ENCODE data around the gene KDM5B.

Gene KDM5B

GRCh38 chr1:202688401-202688800 is 119.8 kb downstream of the KDM5B start:
- DNase-seq (ENCODE audit: extremely low read depth in 1 of 2, low read depth in 1 of 2): no peak

DNA sequence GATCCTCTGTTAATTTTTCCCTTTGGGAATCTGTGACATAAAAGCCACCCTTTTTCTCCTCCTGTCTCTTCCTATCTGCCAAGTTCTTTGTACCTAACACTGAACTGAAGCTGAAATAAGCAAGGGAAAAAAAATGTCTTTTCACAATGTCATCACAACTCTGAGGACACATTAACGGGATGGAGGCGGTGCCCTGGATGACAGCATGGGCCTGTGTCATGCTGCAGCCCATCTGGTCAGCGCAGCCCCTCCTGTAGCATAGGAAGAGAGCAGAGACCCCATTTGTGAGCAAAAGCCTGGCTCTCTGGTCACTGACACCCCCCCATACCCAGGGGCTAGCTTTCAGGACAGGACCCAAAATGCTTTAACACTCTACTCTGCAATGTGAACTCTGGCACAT is 120.4 kb downstream of the KDM5B start:
- DNase-seq (ENCODE audit: extremely low read depth in 1 of 2, low read depth in 1 of 2): no peak

DNA sequence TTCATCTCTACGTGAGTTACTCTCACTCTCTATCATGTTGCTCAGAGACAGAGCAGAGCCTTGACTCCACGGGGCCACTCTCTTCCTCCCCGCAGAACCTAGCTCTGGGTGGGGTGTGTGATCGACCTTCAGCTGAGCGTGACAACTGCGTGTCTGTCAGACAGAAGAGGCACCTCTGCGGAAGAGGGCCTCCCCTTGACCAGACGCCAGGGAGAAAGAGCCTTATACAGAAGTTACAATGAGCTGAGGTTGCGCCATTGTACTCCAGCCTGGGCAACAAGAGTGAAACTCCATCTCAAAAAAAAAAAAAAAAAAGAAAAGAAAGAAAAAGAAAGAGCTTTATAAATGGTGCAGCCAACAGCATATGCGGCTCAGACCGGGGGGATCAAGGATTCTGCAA is 120.9 kb downstream of the KDM5B start:
- DNase-seq (ENCODE audit: extremely low read depth in 1 of 2, low read depth in 1 of 2): no peak

GRCh38 chr1:202685641-202686040 is 122.6 kb downstream of the KDM5B start:
- DNase-seq (ENCODE audit: extremely low read depth in 1 of 2, low read depth in 1 of 2): no peak

- DNase-seq (ENCODE audit: extremely low read depth in 1 of 2, low read depth in 1 of 2): no peak
These were observed 123.5 kb downstream of the KDM5B start for GRCh38 chr1:202684716-202685115.

GRCh38 chr1:202683029-202683428 is 125.2 kb downstream of the KDM5B start:
- DNase-seq (ENCODE audit: extremely low read depth in 1 of 2, low read depth in 1 of 2): no peak

GRCh38 chr1:202682477-202682876 is 125.7 kb downstream of the KDM5B start:
- DNase-seq (ENCODE audit: extremely low read depth in 1 of 2, low read depth in 1 of 2): no peak

DNA sequence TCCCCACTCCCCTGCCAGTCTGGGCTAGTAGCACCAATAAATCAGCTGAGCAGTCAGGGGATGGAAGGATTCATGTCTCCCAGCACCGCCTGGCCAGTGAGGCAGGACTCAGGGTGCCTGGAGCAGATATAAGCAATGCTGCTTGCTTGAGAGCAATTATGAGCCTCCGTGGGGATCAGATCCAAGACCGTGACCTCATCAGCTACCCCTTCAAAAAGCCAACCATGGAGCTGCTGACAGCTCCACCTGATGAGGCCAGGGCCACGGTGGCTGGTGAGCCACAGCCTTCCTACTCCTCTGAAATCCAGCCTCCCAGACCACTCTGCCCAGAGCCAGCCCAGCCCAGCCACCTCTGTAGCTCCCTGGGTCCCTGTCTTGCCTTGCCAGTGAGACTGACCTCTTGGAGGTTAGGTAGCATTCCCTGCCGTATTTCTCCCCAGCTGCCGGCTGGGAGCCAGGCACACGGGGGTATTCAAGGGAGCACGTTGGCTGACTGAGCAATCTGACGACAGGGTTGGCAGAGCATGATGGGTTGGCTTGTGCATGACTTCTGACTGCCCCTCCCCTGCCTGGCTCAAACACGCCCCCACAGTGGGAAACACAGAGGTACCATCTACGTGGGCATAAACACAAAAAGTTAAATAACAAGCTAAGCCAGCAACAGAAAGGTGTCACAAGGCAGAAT is 126.3 kb downstream of the KDM5B start:
- no peak for DNase-seq (ENCODE audit: extremely low read depth in 1 of 2, low read depth in 1 of 2)

GRCh38 chr1:202680586-202681352 is 127.5 kb downstream of the KDM5B start:
- no peak for DNase-seq (ENCODE audit: extremely low read depth in 1 of 2, low read depth in 1 of 2)

DNA sequence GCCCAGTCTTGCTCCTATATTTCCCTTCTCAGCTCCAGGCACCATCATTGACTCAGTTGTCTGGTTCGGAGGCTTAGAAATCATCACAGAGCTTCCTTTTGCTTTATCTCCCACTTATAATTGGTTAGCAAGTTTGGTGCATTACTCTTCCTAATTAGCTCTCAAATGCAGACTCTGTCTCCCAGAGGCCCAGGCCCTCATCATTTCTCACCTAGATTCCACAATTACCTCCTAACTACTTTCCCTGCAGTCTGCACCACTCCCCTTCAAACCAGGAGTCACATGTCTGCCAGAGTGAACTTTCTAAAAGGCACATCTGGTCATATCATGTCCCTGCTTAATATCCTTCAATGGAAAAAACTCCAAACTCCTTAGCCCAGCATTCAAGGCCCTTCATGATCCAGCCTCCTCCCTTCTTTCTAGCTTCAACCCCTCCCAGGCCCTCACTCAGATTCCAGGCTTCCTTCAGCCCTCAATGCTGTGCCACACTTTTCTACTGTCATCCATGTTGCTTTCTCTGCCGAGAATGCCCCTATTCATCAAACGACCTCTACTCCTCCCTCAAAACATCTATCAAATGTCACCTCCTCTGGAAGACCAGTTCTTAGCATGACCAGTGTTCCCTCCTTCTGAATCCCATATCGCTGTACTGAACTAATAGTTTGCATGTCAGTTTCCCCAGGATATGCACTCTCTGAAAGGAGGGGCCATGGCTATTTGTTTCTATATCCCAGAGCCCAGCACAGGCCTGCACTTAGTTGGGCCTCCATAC is 128.6 kb downstream of the KDM5B start:
- no peak for DNase-seq (ENCODE audit: extremely low read depth in 1 of 2, low read depth in 1 of 2)

DNA sequence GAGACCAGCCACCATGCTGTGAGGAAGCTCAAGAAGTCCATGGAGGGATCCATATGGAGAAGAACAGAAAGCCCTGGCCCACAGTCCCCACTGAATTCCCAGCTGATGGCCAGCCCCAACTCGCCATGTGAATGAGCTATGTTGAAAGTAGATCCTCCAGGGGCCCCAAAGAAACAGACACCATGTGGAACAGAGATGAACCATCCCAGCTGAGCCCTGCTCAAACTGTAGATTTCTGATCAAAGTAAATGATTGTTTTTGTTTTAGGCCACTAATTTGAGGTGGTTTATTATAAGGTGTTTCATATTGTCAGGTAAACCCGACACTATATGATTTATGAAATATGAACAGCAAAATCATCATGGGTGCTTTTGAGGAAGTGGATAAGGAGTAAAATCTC is 130.8 kb downstream of the KDM5B start:
- no peak for DNase-seq (ENCODE audit: extremely low read depth in 1 of 2, low read depth in 1 of 2)

Measured in activated CD8-positive, alpha-beta memory T cell treated with anti-CD3 and anti-CD28 coated beads for 1 hour (primary cell).